Measurements from ENCODE around the gene CRTC2. TPM values are rescaled to one million over a fixed set of nuclear protein-coding genes. Genes with fewer than 3 reads are reported as not detected.
A peak's percentile ranks its signal among the peaks of the same experiment; 100 is the strongest.

CRTC2 gene
- total RNA-seq, 1 experiment from 2014 or later = 40.8 TPM

GRCh38 chr1:153951183-153951582 is 7.2 kb downstream of the CRTC2 start:
- CTCF ChIA-PET = no interaction called here
- Histone ChIP-seq H3K27me3 (replicated peaks; ENCODE audit: insufficient read depth, low read depth, low read length, poor library complexity) (no peaks in the 10 kb centered on the region), H3K4me3 (ENCODE audit: low read depth, low read length, poor library complexity, severe bottlenecking) (no peak overlapping the region), H3K9me3 (ENCODE audit: low read depth, low read length, poor library complexity, severe bottlenecking) (no peaks in the 10 kb centered on the region), H3K4me1 (ENCODE audit: insufficient read depth, low read length, poor library complexity, severe bottlenecking) (no peaks in the 10 kb centered on the region), H3K36me3 (ENCODE audit: insufficient read depth, low read length, poor library complexity, severe bottlenecking) (peaks cover 38% of the 10 kb centered on the region), H3K27ac (ENCODE audit: low read depth, low read length, poor library complexity, severe bottlenecking) (no peak overlapping the region)
- intact Hi-C loops (cut with micrococcal nuclease; ENCODE audit: unreplicated experiment) = no loop called here
- no TSS peak for BruUV-seq (replicated peaks)
- no peak for DNase-seq (ENCODE audit: low spot score)
- POLR2A ChIA-PET (ENCODE audit: low non-redundant PET) = no interaction called here
- TF ChIP-seq CTCF (conservative IDR thresholded peaks at IDR 0.05; ENCODE audit: low read depth, low read length) = no peak
- TF ChIP-seq EZH2 (IDR thresholded peaks at IDR 0.05; ENCODE audit: borderline replicate concordance, low read depth, low read length, poor library complexity, severe bottlenecking) = no peak

GRCh38 chr1:153946622-153947241 is 11.7 kb downstream of the CRTC2 start, which contains the start of gene DENND4B:
TSS of gene DENND4B (minus strand) at chr1:153946718. CDS start at chr1:153944374, 2,344 bp downstream.
- peak within 1 kb of the TSS; percentile 94 for H3K27ac ChIP-seq (ENCODE audit: low read depth, low read length, poor library complexity, severe bottlenecking)

More at GRCh38 chr1:153946622-153947241, 11.7 kb downstream of the CRTC2 start, which contains the start of gene DENND4B:
- Histone ChIP-seq H3K4me3 (ENCODE audit: low read depth, low read length, poor library complexity, severe bottlenecking) (peak within 1 kb of the TSS; percentile 98), H3K36me3 (ENCODE audit: insufficient read depth, low read length, poor library complexity, severe bottlenecking) (peaks cover 32% of the 10 kb centered on the region), H3K9me3 (ENCODE audit: low read depth, low read length, poor library complexity, severe bottlenecking) (no peaks in the 10 kb centered on the region), H3K4me1 (ENCODE audit: insufficient read depth, low read length, poor library complexity, severe bottlenecking) (peaks cover 6% of the 10 kb centered on the region), H3K27me3 (replicated peaks; ENCODE audit: insufficient read depth, low read depth, low read length, poor library complexity) (no peaks in the 10 kb centered on the region)
- intact Hi-C loops (cut with micrococcal nuclease; ENCODE audit: unreplicated experiment) = loop anchor here (2.0 kb wide), 1 partner anchor 150 kb away; no protein-coding TSS in a partner anchor
- DNase-seq (ENCODE audit: low spot score) = peak; percentile 82
- ChIA-PET CTCF (interaction anchor here (0.6 to 1.6 kb wide), 10 partner anchors 10 to 1238 kb away, joined by 3 to 14 read pairs (median 4); partner anchors contain the start of genes RAB13 and SLC39A1), POLR2A (ENCODE audit: low non-redundant PET) (interaction anchor here (0.6 to 0.7 kb wide), 3 partner anchors 19 to 44 kb away, joined by 3 to 16 read pairs (median 7); no protein-coding TSS in a partner anchor)
- no peak for TF ChIP-seq EZH2 (IDR thresholded peaks at IDR 0.05; ENCODE audit: borderline replicate concordance, low read depth, low read length, poor library complexity, severe bottlenecking)
- peak; percentile 91 for TF ChIP-seq CTCF (conservative IDR thresholded peaks at IDR 0.05; ENCODE audit: low read depth, low read length)
- BruUV-seq (replicated peaks) = no TSS peak
